ENCODE measurements around the gene ADGRE3. TPM values are rescaled to one million over a fixed set of nuclear protein-coding genes. Genes with fewer than 3 reads are reported as not detected.

The ADGRE3 gene
- total RNA-seq, 1 donor from 2014 or later: not detected

DNA sequence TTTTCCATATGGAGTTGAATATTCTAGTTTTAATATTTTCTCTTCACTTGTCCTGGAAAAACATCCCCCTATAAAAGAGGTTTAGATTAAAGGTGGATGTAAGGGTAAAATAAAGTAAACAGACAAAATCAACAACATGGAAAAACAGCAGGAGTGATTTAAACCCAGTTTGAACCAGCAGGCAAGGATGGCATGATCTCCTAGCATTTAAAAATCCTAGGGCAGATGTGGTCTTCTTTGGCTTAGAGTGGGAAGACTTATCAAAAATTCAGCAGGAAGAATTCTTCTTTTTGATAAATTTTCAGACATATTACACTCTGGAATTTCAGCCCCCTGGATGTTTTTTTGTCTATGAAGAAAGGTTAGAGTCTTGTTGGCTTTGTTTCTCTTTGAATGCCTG is 55.2 kb downstream of the ADGRE3 start:
- Histone ChIP-seq H3K36me3 (ENCODE audit: insufficient read depth, low read length) (no peaks in the 10 kb centered on the region), H3K27me3 (ENCODE audit: insufficient read depth, low read length) (no peaks in the 10 kb centered on the region), H3K4me2 (ENCODE audit: low read length) (no peak overlapping the region), H3K4me3 (ENCODE audit: insufficient read depth, low read depth, low read length) (no peak overlapping the region), H3K27ac (ENCODE audit: low read depth, low read length) (no peak overlapping the region), H2AFZ (ENCODE audit: low read depth, low read length) (no peak overlapping the region), H4K20me1 (ENCODE audit: insufficient read depth, low read length) (no peaks in the 10 kb centered on the region), H3K4me1 (ENCODE audit: insufficient read depth, low read length) (no peaks in the 10 kb centered on the region), H3K9ac (ENCODE audit: low read length) (no peak overlapping the region), H3K79me2 (ENCODE audit: insufficient read depth, low read length) (no peaks in the 10 kb centered on the region), H3K9me3 (ENCODE audit: insufficient read depth, low read depth, low read length) (peaks cover 2% of the 10 kb centered on the region)
- no peaks in the 10 kb centered on the region for H3K36me3 Mint-ChIP-seq (ENCODE audit: low read depth, unreplicated experiment)
- no peaks in the 10 kb centered on the region for H3K27me3 Mint-ChIP-seq (ENCODE audit: low read depth, unreplicated experiment)
- H3K9me3 Mint-ChIP-seq (ENCODE audit: unreplicated experiment): peaks cover 19% of the 10 kb centered on the region
- H3K4me3 Mint-ChIP-seq (ENCODE audit: unreplicated experiment): no peak overlapping the region
- TF ChIP-seq EZH2 (IDR thresholded peaks at IDR 0.05; ENCODE audit: insufficient read depth, low read length): no peak
- no peak for TF ChIP-seq CTCF (IDR thresholded peaks at IDR 0.05; ENCODE audit: insufficient read depth, low read depth, low read length)
- FAIRE-seq: no peak
- no peaks in the 10 kb centered on the region for H3K4me1 Mint-ChIP-seq (ENCODE audit: low read depth, unreplicated experiment)
- no peak for DNase-seq (ENCODE audit: low read depth)
- H3K27ac Mint-ChIP-seq (ENCODE audit: unreplicated experiment): no peak overlapping the region

DNA sequence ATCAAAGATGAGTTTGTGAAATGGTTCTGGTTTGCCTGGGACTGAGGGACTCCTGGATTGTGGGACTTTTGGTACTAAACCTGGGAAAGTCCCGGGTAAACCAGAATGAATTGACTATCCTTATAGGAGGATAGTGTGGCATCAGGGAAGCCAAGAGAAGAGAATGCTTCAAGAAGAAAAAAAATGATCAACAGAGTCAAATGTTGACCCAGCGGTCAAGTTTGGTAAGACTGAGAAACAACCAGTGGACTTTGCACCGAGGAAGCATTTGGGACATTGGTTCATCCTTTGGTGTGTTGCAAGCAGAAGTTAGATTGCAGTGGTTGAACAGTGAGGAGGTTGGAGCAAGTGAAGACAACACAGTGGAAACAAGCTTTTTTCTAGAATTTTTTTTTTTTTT is 58.2 kb downstream of the ADGRE3 start:
- no peak overlapping the region for H3K27ac Mint-ChIP-seq (ENCODE audit: unreplicated experiment)
- Histone ChIP-seq H3K4me2 (ENCODE audit: low read length) (no peak overlapping the region), H2AFZ (ENCODE audit: low read depth, low read length) (no peak overlapping the region), H3K9me3 (ENCODE audit: insufficient read depth, low read depth, low read length) (peaks cover 2% of the 10 kb centered on the region), H3K4me3 (ENCODE audit: insufficient read depth, low read depth, low read length) (no peak overlapping the region), H3K4me1 (ENCODE audit: insufficient read depth, low read length) (no peaks in the 10 kb centered on the region), H3K79me2 (ENCODE audit: insufficient read depth, low read length) (no peaks in the 10 kb centered on the region), H3K27me3 (ENCODE audit: insufficient read depth, low read length) (no peaks in the 10 kb centered on the region), H3K9ac (ENCODE audit: low read length) (no peak overlapping the region), H4K20me1 (ENCODE audit: insufficient read depth, low read length) (no peaks in the 10 kb centered on the region), H3K36me3 (ENCODE audit: insufficient read depth, low read length) (no peaks in the 10 kb centered on the region), H3K27ac (ENCODE audit: low read depth, low read length) (no peak overlapping the region)
- no peak overlapping the region for H3K4me3 Mint-ChIP-seq (ENCODE audit: unreplicated experiment)
- TF ChIP-seq EZH2 (IDR thresholded peaks at IDR 0.05; ENCODE audit: insufficient read depth, low read length) (no peak), CTCF (IDR thresholded peaks at IDR 0.05; ENCODE audit: insufficient read depth, low read depth, low read length) (no peak)
- no peaks in the 10 kb centered on the region for H3K27me3 Mint-ChIP-seq (ENCODE audit: low read depth, unreplicated experiment)
- peaks cover 17% of the 10 kb centered on the region for H3K9me3 Mint-ChIP-seq (ENCODE audit: unreplicated experiment)
- H3K36me3 Mint-ChIP-seq (ENCODE audit: low read depth, unreplicated experiment): no peaks in the 10 kb centered on the region
- H3K4me1 Mint-ChIP-seq (ENCODE audit: low read depth, unreplicated experiment): no peaks in the 10 kb centered on the region
- DNase-seq (ENCODE audit: low read depth) (no peak), FAIRE-seq (no peak)

- Mint-ChIP-seq H3K27me3 (ENCODE audit: low read depth, unreplicated experiment) (no peaks in the 10 kb centered on the region), H3K4me1 (ENCODE audit: low read depth, unreplicated experiment) (no peaks in the 10 kb centered on the region), H3K27ac (ENCODE audit: unreplicated experiment) (no peak overlapping the region), H3K9me3 (ENCODE audit: unreplicated experiment) (peaks cover 19% of the 10 kb centered on the region), H3K36me3 (ENCODE audit: low read depth, unreplicated experiment) (no peaks in the 10 kb centered on the region), H3K4me3 (ENCODE audit: unreplicated experiment) (no peak overlapping the region)
- no peaks in the 10 kb centered on the region for H3K4me1 ChIP-seq (ENCODE audit: insufficient read depth, low read length)
- TF ChIP-seq EZH2 (IDR thresholded peaks at IDR 0.05; ENCODE audit: insufficient read depth, low read length): no peak
- no peak for TF ChIP-seq CTCF (IDR thresholded peaks at IDR 0.05; ENCODE audit: insufficient read depth, low read depth, low read length)
- H3K27ac ChIP-seq (ENCODE audit: low read depth, low read length): no peak overlapping the region
- no peak overlapping the region for H3K4me2 ChIP-seq (ENCODE audit: low read length)
- no peak overlapping the region for H2AFZ ChIP-seq (ENCODE audit: low read depth, low read length)
- H3K79me2 ChIP-seq (ENCODE audit: insufficient read depth, low read length): no peaks in the 10 kb centered on the region
- FAIRE-seq (no peak), DNase-seq (ENCODE audit: low read depth) (no peak)
- no peaks in the 10 kb centered on the region for H4K20me1 ChIP-seq (ENCODE audit: insufficient read depth, low read length)
- no peaks in the 10 kb centered on the region for H3K27me3 ChIP-seq (ENCODE audit: insufficient read depth, low read length)
- H3K4me3 ChIP-seq (ENCODE audit: insufficient read depth, low read depth, low read length): no peak overlapping the region
- H3K9ac ChIP-seq (ENCODE audit: low read length): no peak overlapping the region
- H3K36me3 ChIP-seq (ENCODE audit: insufficient read depth, low read length): no peaks in the 10 kb centered on the region
- peaks cover 2% of the 10 kb centered on the region for H3K9me3 ChIP-seq (ENCODE audit: insufficient read depth, low read depth, low read length)
These were observed 59.0 kb downstream of the ADGRE3 start for GRCh38 chr19:14615623-14616022.
